K562 (cell line): ENCODE data around the gene GPHA2. TPM values are rescaled to one million over a fixed set of nuclear protein-coding genes. Genes with fewer than 3 reads are reported as not detected.

Experiments
- microRNA counts: library from miRNA; unstranded; fragments of <30 nt; microRNA quantifications from one replicate; lab custom pipeline; 2016
- microRNA-seq: library from miRNA; unstranded; fragments of <30 nt; microRNA quantifications from one replicate; pipeline ENCODE4, GENCODE V29; 2018; ENCODE audit warnings: borderline microRNAs expressed
- polyA plus RNA-seq, 8 experiments: library from polyadenylated mRNA; depleted of rRNA in 4 of 8; stranded (reverse) in 5 of 8; unstranded in 3 of 8; fragments of >200 nt; fragmentation: Nextera tagmentation in 2 of 8; fragmentation: Illumina TruSeq in 1 of 8; extraction: Ambion mirVana in 2 of 8; extraction: Trizol in 1 of 8; gene quantifications; 2 replicates each; pipeline versions ENCODE4 v1.2.1 to v1.2.3, GENCODE V29; 2011 to 2014; ENCODE audit warnings: inconsistent platforms in 1 of 8, missing spikeins in 1 of 8
- small RNA-seq: library from RNA; depleted of rRNA; stranded (forward); fragments of <200 nt; gene quantifications from one replicate; pipeline ENCODE3, GENCODE V24; 2014
- total RNA-seq, 7 experiments: library from RNA; depleted of rRNA in 6 of 7; stranded (reverse); fragments of >200 nt in 6 of 7; fragmentation: Illumina TruSeq in 2 of 7; extraction: Trizol in 2 of 7; gene quantifications; 2 replicates each; pipeline versions ENCODE4 v1.2.1 to v1.2.3, GENCODE V29; 2011 to 2021; ENCODE audit warnings: low replicate concordance in 1 of 7

GPHA2 gene
- total and polyA plus RNA-seq, 9 of the 15 experiments (the other 6 are each of a cell fraction or from before 2014, with no cell fraction given) = 0.17 to 0.22 TPM; not detected in 7

MicroRNA genes within 50 kb of the gene (microRNA counts, 767-probe panel; counts per million panel counts)
- 3,352 counts per million, percentile 74 among the panel's probes with 10 or more counts for microRNA hsa-miR-192-5p (lab: Ali Mortazavi, UCI)

Small RNAs within 50 kb of the gene (microRNA-seq; reads per million reads assigned to microRNA genes)
- not detected for gene MIR6749
- gene MIR6750 = 0.55 reads per million

Small RNAs within 50 kb of the gene (small RNA-seq; reads per million reads assigned to genes)
- gene MIR6749 = not detected
- gene MIR6750 = not detected

Other genes starting within 250 kb of the GPHA2 start
Only the 7 nearest of the 26 such genes appear.
- gene CDC42BPG, start 91.2 kb downstream of the GPHA2 start, total RNA-seq (2014; rRNA removed) = 4.0 and 7.1 TPM in 2 replicates
- 0.99 and 1.1 TPM in 2 replicates for gene CDC42BPG, start 91.2 kb downstream of the GPHA2 start, total RNA-seq (2014; rRNA removed; fragmentation: Illumina TruSeq; extraction: Trizol)
- gene CDC42BPG, start 91.2 kb downstream of the GPHA2 start, total RNA-seq (2015; rRNA removed; fragmentation: Illumina TruSeq; extraction: Trizol) = 2.1 and 2.5 TPM in 2 replicates
- gene CDC42BPG, start 91.2 kb downstream of the GPHA2 start, total RNA-seq (2021) = 7.4 and 8.8 TPM in 2 replicates
- gene CDC42BPG, start 91.2 kb downstream of the GPHA2 start, polyA plus RNA-seq (2011; rRNA removed) = 2.2 and 3.6 TPM in 2 replicates
- gene CDC42BPG, start 91.2 kb downstream of the GPHA2 start, polyA plus RNA-seq (2014; fragmentation: Illumina TruSeq; extraction: Trizol) = 1.8 and 4.6 TPM in 2 replicates
- under 1 TPM; 0.04 to 0.08 TPM for gene CDC42BPG, start 91.2 kb downstream of the GPHA2 start, polyA plus RNA-seq (2014; fragmentation: Nextera tagmentation; extraction: Ambion mirVana)
- 7.9 and 11.8 TPM in 2 replicates for gene CDC42BPG, start 91.2 kb downstream of the GPHA2 start, polyA plus RNA-seq (2014; rRNA removed)
- gene EHD1, start 57.3 kb downstream of the GPHA2 start, total RNA-seq (2014; rRNA removed) = 39.1 and 40.0 TPM in 2 replicates
- gene EHD1, start 57.3 kb downstream of the GPHA2 start, total RNA-seq (2014; rRNA removed; fragmentation: Illumina TruSeq; extraction: Trizol) = 7.2 and 11.5 TPM in 2 replicates
- gene EHD1, start 57.3 kb downstream of the GPHA2 start, total RNA-seq (2015; rRNA removed; fragmentation: Illumina TruSeq; extraction: Trizol) = 12.7 and 12.9 TPM in 2 replicates
- gene EHD1, start 57.3 kb downstream of the GPHA2 start, total RNA-seq (2021) = 65.0 and 69.6 TPM in 2 replicates
- gene EHD1, start 57.3 kb downstream of the GPHA2 start, polyA plus RNA-seq (2011; rRNA removed) = 16.4 and 34.2 TPM in 2 replicates
- 41.0 and 45.1 TPM in 2 replicates for gene EHD1, start 57.3 kb downstream of the GPHA2 start, polyA plus RNA-seq (2014; fragmentation: Illumina TruSeq; extraction: Trizol)
- under 1 TPM; 0.46 to 0.59 TPM for gene EHD1, start 57.3 kb downstream of the GPHA2 start, polyA plus RNA-seq (2014; fragmentation: Nextera tagmentation; extraction: Ambion mirVana)
- 26.8 and 27.3 TPM in 2 replicates for gene EHD1, start 57.3 kb downstream of the GPHA2 start, polyA plus RNA-seq (2014; rRNA removed)
- 22.2 and 22.4 TPM in 2 replicates for gene ATG2A, start 18.7 kb downstream of the GPHA2 start, total RNA-seq (2014; rRNA removed)
- 3.2 and 3.6 TPM in 2 replicates for gene ATG2A, start 18.7 kb downstream of the GPHA2 start, total RNA-seq (2014; rRNA removed; fragmentation: Illumina TruSeq; extraction: Trizol)
- 6.2 and 7.7 TPM in 2 replicates for gene ATG2A, start 18.7 kb downstream of the GPHA2 start, total RNA-seq (2015; rRNA removed; fragmentation: Illumina TruSeq; extraction: Trizol)
- gene ATG2A, start 18.7 kb downstream of the GPHA2 start, total RNA-seq (2021) = 37.7 and 45.9 TPM in 2 replicates
- gene ATG2A, start 18.7 kb downstream of the GPHA2 start, polyA plus RNA-seq (2011; rRNA removed) = 4.6 and 11.2 TPM in 2 replicates
- gene ATG2A, start 18.7 kb downstream of the GPHA2 start, polyA plus RNA-seq (2014; fragmentation: Illumina TruSeq; extraction: Trizol) = 5.2 and 15.8 TPM in 2 replicates
- gene ATG2A, start 18.7 kb downstream of the GPHA2 start, polyA plus RNA-seq (2014; fragmentation: Nextera tagmentation; extraction: Ambion mirVana) = under 1 TPM; 0.25 to 0.53 TPM
- 21.0 and 21.6 TPM in 2 replicates for gene ATG2A, start 18.7 kb downstream of the GPHA2 start, polyA plus RNA-seq (2014; rRNA removed)
- gene PPP2R5B, start 11.2 kb downstream of the GPHA2 start, total RNA-seq (2014; rRNA removed) = 3.3 and 5.2 TPM in 2 replicates
- gene PPP2R5B, start 11.2 kb downstream of the GPHA2 start, total RNA-seq (2014; rRNA removed; fragmentation: Illumina TruSeq; extraction: Trizol) = 1.8 and 3.2 TPM in 2 replicates
- gene PPP2R5B, start 11.2 kb downstream of the GPHA2 start, total RNA-seq (2015; rRNA removed; fragmentation: Illumina TruSeq; extraction: Trizol) = 2.5 and 2.6 TPM in 2 replicates
- 6.4 and 7.8 TPM in 2 replicates for gene PPP2R5B, start 11.2 kb downstream of the GPHA2 start, total RNA-seq (2021)
- 7.3 and 11.1 TPM in 2 replicates for gene PPP2R5B, start 11.2 kb downstream of the GPHA2 start, polyA plus RNA-seq (2011; rRNA removed)
- gene PPP2R5B, start 11.2 kb downstream of the GPHA2 start, polyA plus RNA-seq (2014; fragmentation: Illumina TruSeq; extraction: Trizol) = 5.1 and 5.2 TPM in 2 replicates
- under 1 TPM; 0.10 to 0.13 TPM for gene PPP2R5B, start 11.2 kb downstream of the GPHA2 start, polyA plus RNA-seq (2014; fragmentation: Nextera tagmentation; extraction: Ambion mirVana)
- 5.1 and 6.1 TPM in 2 replicates for gene PPP2R5B, start 11.2 kb downstream of the GPHA2 start, polyA plus RNA-seq (2014; rRNA removed)
- gene MAJIN, start 36.2 kb upstream of the GPHA2 start, total RNA-seq (2014; rRNA removed) = 0.12 TPM in 1 of 2 replicates, not detected in the other
- gene MAJIN, start 36.2 kb upstream of the GPHA2 start, total RNA-seq (2014; rRNA removed; fragmentation: Illumina TruSeq; extraction: Trizol) = 0.18 and 0.29 TPM in 2 replicates
- 0.68 and 0.83 TPM in 2 replicates for gene MAJIN, start 36.2 kb upstream of the GPHA2 start, total RNA-seq (2015; rRNA removed; fragmentation: Illumina TruSeq; extraction: Trizol)
- 0.24 TPM in 1 of 2 replicates, not detected in the other for gene MAJIN, start 36.2 kb upstream of the GPHA2 start, total RNA-seq (2021)
- gene MAJIN, start 36.2 kb upstream of the GPHA2 start, polyA plus RNA-seq (2011; rRNA removed) = 0.28 and 0.42 TPM in 2 replicates
- gene MAJIN, start 36.2 kb upstream of the GPHA2 start, polyA plus RNA-seq (2014; fragmentation: Illumina TruSeq; extraction: Trizol) = 0.39 TPM in 1 of 2 replicates, not detected in the other
- under 1 TPM in 1 of 2 experiments, not detected in 1; 0.21 TPM for gene MAJIN, start 36.2 kb upstream of the GPHA2 start, polyA plus RNA-seq (2014; fragmentation: Nextera tagmentation; extraction: Ambion mirVana)
- 0.17 and 0.30 TPM in 2 replicates for gene MAJIN, start 36.2 kb upstream of the GPHA2 start, polyA plus RNA-seq (2014; rRNA removed)
- 7.0 and 7.3 TPM in 2 replicates for gene BATF2, start 61.1 kb upstream of the GPHA2 start, total RNA-seq (2014; rRNA removed)
- 2.5 and 3.1 TPM in 2 replicates for gene BATF2, start 61.1 kb upstream of the GPHA2 start, total RNA-seq (2014; rRNA removed; fragmentation: Illumina TruSeq; extraction: Trizol)
- gene BATF2, start 61.1 kb upstream of the GPHA2 start, total RNA-seq (2015; rRNA removed; fragmentation: Illumina TruSeq; extraction: Trizol) = 4.4 and 4.8 TPM in 2 replicates
- 8.7 TPM in 2 replicates for gene BATF2, start 61.1 kb upstream of the GPHA2 start, total RNA-seq (2021)
- 7.2 and 9.0 TPM in 2 replicates for gene BATF2, start 61.1 kb upstream of the GPHA2 start, polyA plus RNA-seq (2011; rRNA removed)
- gene BATF2, start 61.1 kb upstream of the GPHA2 start, polyA plus RNA-seq (2014; fragmentation: Illumina TruSeq; extraction: Trizol) = 8.9 and 10.0 TPM in 2 replicates
- 1 to 10 TPM; 1.7 to 1.9 TPM for gene BATF2, start 61.1 kb upstream of the GPHA2 start, polyA plus RNA-seq (2014; fragmentation: Nextera tagmentation; extraction: Ambion mirVana)
- gene BATF2, start 61.1 kb upstream of the GPHA2 start, polyA plus RNA-seq (2014; rRNA removed) = 5.2 and 6.4 TPM in 2 replicates
- gene ARL2, start 78.3 kb upstream of the GPHA2 start, total RNA-seq (2014; rRNA removed) = 141 and 204 TPM in 2 replicates
- 39.9 and 48.4 TPM in 2 replicates for gene ARL2, start 78.3 kb upstream of the GPHA2 start, total RNA-seq (2014; rRNA removed; fragmentation: Illumina TruSeq; extraction: Trizol)
- gene ARL2, start 78.3 kb upstream of the GPHA2 start, total RNA-seq (2015; rRNA removed; fragmentation: Illumina TruSeq; extraction: Trizol) = 88.1 and 90.6 TPM in 2 replicates
- 101 and 112 TPM in 2 replicates for gene ARL2, start 78.3 kb upstream of the GPHA2 start, total RNA-seq (2021)
- gene ARL2, start 78.3 kb upstream of the GPHA2 start, polyA plus RNA-seq (2011; rRNA removed) = 114 and 171 TPM in 2 replicates
- 92.2 and 138 TPM in 2 replicates for gene ARL2, start 78.3 kb upstream of the GPHA2 start, polyA plus RNA-seq (2014; fragmentation: Illumina TruSeq; extraction: Trizol)
- gene ARL2, start 78.3 kb upstream of the GPHA2 start, polyA plus RNA-seq (2014; fragmentation: Nextera tagmentation; extraction: Ambion mirVana) = 10 to 100 TPM in 1 of 2 experiments, 1 to 10 TPM in 1; 5.7 to 32.6 TPM
- 154 and 169 TPM in 2 replicates for gene ARL2, start 78.3 kb upstream of the GPHA2 start, polyA plus RNA-seq (2014; rRNA removed)